Erythroblast (primary cell): ENCODE results near the gene EVA1C.

Experiments
- GATA1 ChIP-seq: IDR thresholded peaks from 2 replicates; pipeline ENCODE4 v1.6.1; 2011; ENCODE audit warnings: low read depth, mild to moderate bottlenecking, control low read depth, low read length, moderate library complexity
- POLR2A ChIP-seq: IDR thresholded peaks from 2 replicates; pipeline ENCODE4 v1.6.1; 2011; ENCODE audit warnings: mild to moderate bottlenecking, low read length

- TF ChIP-seq POLR2A (peak; percentile 88), GATA1 (no peak)
Observed at GRCh38 chr21:32411350-32412161, 950 bp upstream of the EVA1C start.
